Gastroesophageal sphincter (tissue), 3 donors: ENCODE data around the gene RASSF5.

ENCODE experiments used
- EP300 ChIP-seq: sonication (generic); formaldehyde crosslinking; IDR thresholded peaks from one replicate; pipeline ENCODE4 v1.6.1; 2017; ENCODE audit warnings: antibody characterized with exemption, mild to moderate bottlenecking
- POLR2A ChIP-seq, 2 donors: fragments of 450-650 bp; IDR thresholded peaks; one replicate each; pipeline ENCODE4 v1.6.1; 2017; ENCODE audit warnings: antibody characterized with exemption in 2 of 2, mild to moderate bottlenecking in 2 of 2, moderate library complexity in 1 of 2
- POLR2AphosphoS5 ChIP-seq: sonication (generic); formaldehyde crosslinking; IDR thresholded peaks from one replicate; pipeline ENCODE4 v1.6.1; 2017; ENCODE audit warnings: antibody characterized with exemption
- TF ChIP-seq, protein P1 (sequence below), 4 experiments: fragments of 200-600 bp in 2 of 4; fragments of 450-650 bp in 2 of 4; sonication (generic) in 1 of 4; IDR thresholded peaks; one replicate each; pipeline ENCODE4 v1.5.1; 2017 to 2019; ENCODE audit warnings: antibody characterized with exemption in 4 of 4, mild to moderate bottlenecking in 2 of 4, moderate library complexity in 2 of 4

DNA sequence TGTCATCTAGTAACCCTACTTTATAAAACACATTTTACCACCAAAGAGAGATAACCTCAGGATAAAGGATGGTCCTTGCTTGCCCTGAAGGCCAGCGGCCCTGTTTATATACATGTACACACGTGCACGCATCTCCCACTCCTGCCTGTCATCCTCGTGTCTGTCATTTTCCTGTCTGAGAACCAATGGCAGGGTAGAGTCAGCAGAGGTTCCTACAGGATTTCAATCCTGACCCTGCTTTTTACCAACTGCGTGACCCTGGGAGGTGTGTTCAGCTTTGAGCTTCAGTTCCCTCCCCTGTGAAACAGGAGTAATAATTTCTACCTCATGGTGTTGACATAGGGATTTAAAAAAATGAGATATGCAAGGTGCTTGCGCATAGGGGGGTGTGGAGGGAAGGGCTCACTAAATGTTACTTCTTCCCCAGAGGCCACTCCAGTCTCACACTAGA, 12.3 kb upstream of the RASSF5 start:
- no peak for TF ChIP-seq POLR2A (IDR thresholded peaks at IDR 0.05)
- TF ChIP-seq POLR2AphosphoS5 = no peak
- TF ChIP-seq, protein P1, sequence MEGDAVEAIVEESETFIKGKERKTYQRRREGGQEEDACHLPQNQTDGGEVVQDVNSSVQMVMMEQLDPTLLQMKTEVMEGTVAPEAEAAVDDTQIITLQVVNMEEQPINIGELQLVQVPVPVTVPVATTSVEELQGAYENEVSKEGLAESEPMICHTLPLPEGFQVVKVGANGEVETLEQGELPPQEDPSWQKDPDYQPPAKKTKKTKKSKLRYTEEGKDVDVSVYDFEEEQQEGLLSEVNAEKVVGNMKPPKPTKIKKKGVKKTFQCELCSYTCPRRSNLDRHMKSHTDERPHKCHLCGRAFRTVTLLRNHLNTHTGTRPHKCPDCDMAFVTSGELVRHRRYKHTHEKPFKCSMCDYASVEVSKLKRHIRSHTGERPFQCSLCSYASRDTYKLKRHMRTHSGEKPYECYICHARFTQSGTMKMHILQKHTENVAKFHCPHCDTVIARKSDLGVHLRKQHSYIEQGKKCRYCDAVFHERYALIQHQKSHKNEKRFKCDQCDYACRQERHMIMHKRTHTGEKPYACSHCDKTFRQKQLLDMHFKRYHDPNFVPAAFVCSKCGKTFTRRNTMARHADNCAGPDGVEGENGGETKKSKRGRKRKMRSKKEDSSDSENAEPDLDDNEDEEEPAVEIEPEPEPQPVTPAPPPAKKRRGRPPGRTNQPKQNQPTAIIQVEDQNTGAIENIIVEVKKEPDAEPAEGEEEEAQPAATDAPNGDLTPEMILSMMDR (IDR thresholded peaks at IDR 0.05) = no peak
- TF ChIP-seq EP300 = no peak
